BJ (cell line): ENCODE results near the gene ATP7A. TPM values are rescaled to one million over a fixed set of nuclear protein-coding genes. Genes with fewer than 3 reads are reported as not detected.

ENCODE experiments used
- CTCF ChIA-PET: fragments of 350-600 bp; formaldehyde crosslinking; extraction: SDS; loops from one replicate; lab custom pipeline; 2021; ENCODE audit warnings: antibody characterized with exemption, inconsistent platforms; lab: Yijun Ruan, JAX
- POLR2A ChIA-PET: fragments of 300-600 bp; sonication (Branson Sonifier 250); formaldehyde crosslinking; extraction: SDS; loops from one replicate; lab custom pipeline; 2021; ENCODE audit warnings: antibody characterized with exemption; lab: Charles Lee
- DNase-seq: peaks from one replicate; pipeline ENCODE4 v3.0.0-alpha.2; 2011; ENCODE audit warnings: low read depth
- H3K27me3 ChIP-seq: 2 replicates; pipeline ENCODE4 v1.6.0; 2011; ENCODE audit warnings: low read length; ENCODE audit not compliant: control insufficient read depth, insufficient read depth
- H3K36me3 ChIP-seq: 2 replicates; pipeline ENCODE4 v1.5.1; 2011; ENCODE audit warnings: low read length; ENCODE audit not compliant: control insufficient read depth, insufficient read depth
- H3K4me3 ChIP-seq: 2 replicates; pipeline ENCODE4 v1.5.1; 2011; ENCODE audit warnings: low read depth, mild to moderate bottlenecking, control low read depth, low read length
- polyA plus RNA-seq: library from polyadenylated mRNA; depleted of rRNA; stranded (reverse); fragments of >200 nt; gene quantifications from 2 replicates; pipeline ENCODE4 v1.2.3, GENCODE V29; 2011
- TF ChIP-seq, protein P1 (sequence below): IDR thresholded peaks from 2 replicates; pipeline ENCODE4 v1.5.1; 2011; ENCODE audit warnings: low read depth, mild to moderate bottlenecking, control low read depth, inconsistent platforms, low read length, moderate library complexity; ENCODE audit not compliant: insufficient read depth

The ATP7A gene
- polyA plus RNA-seq, 1 experiment = 2.4 TPM

DNA sequence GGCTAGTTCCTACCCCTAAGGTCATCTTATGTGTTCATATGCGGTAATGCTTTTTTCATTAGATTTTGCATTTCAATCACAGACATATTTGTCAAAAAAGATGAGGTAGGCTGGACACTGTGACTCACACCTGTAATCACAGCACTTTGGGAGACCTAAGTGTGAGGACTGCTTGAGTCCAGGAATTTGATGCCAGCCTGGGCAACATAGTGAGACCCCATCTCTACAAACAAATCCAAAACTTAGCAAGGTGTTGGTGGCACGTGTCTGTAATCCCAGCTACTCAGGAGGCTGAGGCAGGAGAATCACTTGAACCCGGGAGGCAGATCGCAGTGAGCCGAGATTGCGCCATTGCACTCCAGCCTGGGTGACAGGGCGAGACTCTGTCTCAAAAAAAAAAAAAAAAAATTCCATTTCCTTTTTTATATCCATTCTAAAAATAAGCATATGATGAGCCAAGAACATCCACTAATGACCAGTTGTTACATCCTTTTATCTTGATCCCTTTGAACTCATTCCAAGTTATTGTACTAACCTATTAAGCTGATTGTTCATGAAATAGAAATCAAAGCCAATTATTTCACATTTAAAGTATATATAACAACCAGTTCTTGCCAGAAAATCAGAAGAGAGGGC lies 35.5 kb downstream of the ATP7A start:
- H3K36me3 ChIP-seq = no peaks in the 10 kb centered on the region
- no peak overlapping the region for H3K4me3 ChIP-seq
- CTCF ChIA-PET = no interaction called here
- TF ChIP-seq, protein P1, sequence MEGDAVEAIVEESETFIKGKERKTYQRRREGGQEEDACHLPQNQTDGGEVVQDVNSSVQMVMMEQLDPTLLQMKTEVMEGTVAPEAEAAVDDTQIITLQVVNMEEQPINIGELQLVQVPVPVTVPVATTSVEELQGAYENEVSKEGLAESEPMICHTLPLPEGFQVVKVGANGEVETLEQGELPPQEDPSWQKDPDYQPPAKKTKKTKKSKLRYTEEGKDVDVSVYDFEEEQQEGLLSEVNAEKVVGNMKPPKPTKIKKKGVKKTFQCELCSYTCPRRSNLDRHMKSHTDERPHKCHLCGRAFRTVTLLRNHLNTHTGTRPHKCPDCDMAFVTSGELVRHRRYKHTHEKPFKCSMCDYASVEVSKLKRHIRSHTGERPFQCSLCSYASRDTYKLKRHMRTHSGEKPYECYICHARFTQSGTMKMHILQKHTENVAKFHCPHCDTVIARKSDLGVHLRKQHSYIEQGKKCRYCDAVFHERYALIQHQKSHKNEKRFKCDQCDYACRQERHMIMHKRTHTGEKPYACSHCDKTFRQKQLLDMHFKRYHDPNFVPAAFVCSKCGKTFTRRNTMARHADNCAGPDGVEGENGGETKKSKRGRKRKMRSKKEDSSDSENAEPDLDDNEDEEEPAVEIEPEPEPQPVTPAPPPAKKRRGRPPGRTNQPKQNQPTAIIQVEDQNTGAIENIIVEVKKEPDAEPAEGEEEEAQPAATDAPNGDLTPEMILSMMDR = no peak
- POLR2A ChIA-PET = no interaction called here
- no peak for DNase-seq
- H3K27me3 ChIP-seq = no peaks in the 10 kb centered on the region

- Histone ChIP-seq H3K36me3 (no peaks in the 10 kb centered on the region), H3K27me3 (no peaks in the 10 kb centered on the region), H3K4me3 (no peak overlapping the region)
- ChIA-PET CTCF (no interaction called here), POLR2A (no interaction called here)
- DNase-seq = no peak
- TF ChIP-seq, protein P1 = no peak
These were observed 36.1 kb downstream of the ATP7A start for GRCh38 chrX:77946571-77946970.

DNA sequence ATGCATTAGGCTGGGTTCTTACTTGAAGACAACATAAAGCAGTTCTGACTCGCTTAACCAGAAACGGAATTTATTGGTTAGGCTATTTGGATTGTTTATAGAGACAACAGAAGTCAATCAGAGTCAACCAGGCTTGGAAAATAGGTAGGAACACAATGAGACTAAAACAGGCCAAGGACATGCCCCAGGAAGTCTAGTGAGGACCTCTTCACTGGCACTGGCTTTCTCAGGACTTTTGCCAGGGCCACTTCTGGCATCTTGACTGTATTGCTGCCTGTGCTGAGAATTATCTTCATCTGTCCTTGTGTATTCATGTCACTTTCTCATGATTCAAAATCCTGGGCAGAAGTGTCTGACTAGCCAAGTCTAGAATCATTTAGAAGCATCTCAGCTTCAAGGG lies 39.3 kb downstream of the ATP7A start:
- TF ChIP-seq, protein P1 = no peak
- H3K27me3 ChIP-seq = no peaks in the 10 kb centered on the region
- ChIA-PET POLR2A (no interaction called here), CTCF (no interaction called here)
- H3K36me3 ChIP-seq = no peaks in the 10 kb centered on the region
- no peak overlapping the region for H3K4me3 ChIP-seq
- no peak for DNase-seq

DNA sequence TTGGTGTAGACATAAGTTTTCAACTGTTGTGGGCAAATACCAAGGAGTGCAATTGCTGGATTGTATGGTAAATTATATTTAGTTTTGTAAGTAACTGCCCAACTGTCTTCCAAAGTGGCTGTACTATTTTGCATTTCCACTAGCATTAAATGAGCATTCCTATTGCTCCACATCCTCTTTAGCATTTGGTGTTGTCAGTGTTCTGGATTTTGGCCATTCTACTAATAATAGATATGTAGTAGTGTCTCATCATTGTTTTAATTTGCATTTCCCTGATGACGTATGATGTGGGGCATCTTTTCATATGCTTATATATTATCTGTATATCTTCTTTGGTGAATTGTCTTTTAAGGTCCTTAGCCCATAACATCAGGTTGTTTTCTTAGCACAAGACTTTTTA lies 41.7 kb downstream of the ATP7A start:
- POLR2A ChIA-PET = no interaction called here
- TF ChIP-seq, protein P1 = no peak
- CTCF ChIA-PET = interaction anchor here (0.6 kb wide), 1 partner anchor 234 kb away, joined by 4 read pairs; no protein-coding TSS in a partner anchor
- Histone ChIP-seq H3K36me3 (no peaks in the 10 kb centered on the region), H3K27me3 (no peaks in the 10 kb centered on the region), H3K4me3 (no peak overlapping the region)
- DNase-seq = no peak

DNA sequence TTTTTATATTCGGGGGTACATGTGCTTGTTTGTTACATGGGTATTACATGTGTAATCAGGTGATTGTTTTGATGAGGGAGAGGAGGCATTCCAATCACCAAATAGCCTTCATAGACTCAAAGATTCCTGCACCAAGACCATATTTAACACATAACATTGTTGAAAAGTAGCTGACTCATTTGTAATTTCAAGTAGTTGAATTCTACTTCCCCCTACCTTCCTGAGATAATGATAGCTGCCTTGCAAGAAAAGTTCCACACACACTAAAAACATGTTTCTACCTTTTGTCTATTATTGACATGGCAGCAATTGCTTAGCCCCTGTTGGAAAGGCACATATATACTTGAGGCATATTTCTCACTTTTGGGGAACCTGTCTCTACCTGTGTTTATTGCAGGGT lies 42.8 kb downstream of the ATP7A start:
- no peak for DNase-seq
- Histone ChIP-seq H3K27me3 (no peaks in the 10 kb centered on the region), H3K36me3 (no peaks in the 10 kb centered on the region), H3K4me3 (no peak overlapping the region)
- TF ChIP-seq, protein P1 = no peak
- ChIA-PET CTCF (no interaction called here), POLR2A (no interaction called here)
